Panc1 (cell line): ENCODE data around the gene ARHGEF26. TPM values are rescaled to one million over a fixed set of nuclear protein-coding genes. Genes with fewer than 3 reads are reported as not detected.

Experiments used
- ATAC-seq: fragments of 200-7000 bp; cut with Tn5 transposase; 2 replicates; pipeline ENCODE4 v1.9.1; 2020; ENCODE audit warnings: mild to moderate bottlenecking, moderate library complexity
- BruUV-seq: library from RNA; stranded (reverse); fragments of 400-500 nt; replicated peaks from 2 replicates; lab custom pipeline; 2021; lab: Mats Ljungman, UMichigan
- CTCF ChIA-PET: fragments of 300-600 bp; sonication (Branson Sonifier 250); formaldehyde crosslinking; loops from one replicate; lab custom pipeline; 2022; ENCODE audit warnings: antibody characterized with exemption; lab: Charles Lee
- POLR2A ChIA-PET: fragments of 300-600 bp; sonication (Branson Sonifier 250); formaldehyde crosslinking; loops from one replicate; lab custom pipeline; 2022; ENCODE audit warnings: antibody characterized with exemption; lab: Charles Lee
- DNase-seq: peaks from one replicate; pipeline ENCODE4 v3.0.0-alpha.2; 2010; ENCODE audit warnings: low read depth, low spot score
- H3K27ac ChIP-seq: 2 replicates; pipeline ENCODE4 v1.5.1; 2011; ENCODE audit warnings: mild to moderate bottlenecking, low read length, inconsistent platforms
- H3K27me3 ChIP-seq: fragments of 200-500 bp; sonication (Bioruptor generic); 2 replicates; pipeline ENCODE4 v1.6.0; 2014; ENCODE audit warnings: low read length, inconsistent platforms; ENCODE audit not compliant: control insufficient read depth, insufficient read depth
- H3K36me3 ChIP-seq: fragments of 200-500 bp; sonication (Bioruptor generic); 2 replicates; pipeline ENCODE4 v1.5.1; 2014; ENCODE audit warnings: inconsistent platforms, mild to moderate bottlenecking, low read length, moderate library complexity; ENCODE audit not compliant: control insufficient read depth, insufficient read depth
- H3K4me1 ChIP-seq: 2 replicates; pipeline ENCODE4 v1.5.1; 2011; ENCODE audit warnings: inconsistent platforms, mild to moderate bottlenecking, low read length, moderate library complexity; ENCODE audit not compliant: control insufficient read depth, insufficient read depth
- H3K4me3 ChIP-seq, 2 experiments: 2 replicates each; pipeline ENCODE4 v1.5.1; 2011 to 2012; ENCODE audit warnings: low read depth in 2 of 2, low read length in 2 of 2, mild to moderate bottlenecking in 2 of 2, inconsistent platforms in 1 of 2, moderate library complexity in 1 of 2
- H3K9me3 ChIP-seq: fragments of 200-500 bp; sonication (Bioruptor generic); 2 replicates; pipeline ENCODE4 v1.5.1; 2014; ENCODE audit warnings: low read depth, mild to moderate bottlenecking, inconsistent platforms, low read length, moderate library complexity; ENCODE audit not compliant: control insufficient read depth, insufficient read depth
- POLR2AphosphoS5 ChIP-seq: IDR thresholded peaks from 2 replicates; pipeline ENCODE4 v1.6.1; 2012; ENCODE audit warnings: mild to moderate bottlenecking, low read depth, low read length, moderate library complexity
- SIN3A ChIP-seq: IDR thresholded peaks from 2 replicates; pipeline ENCODE4 v1.6.1; 2012; ENCODE audit warnings: low read depth, mild to moderate bottlenecking, low read length, moderate library complexity, borderline replicate concordance; ENCODE audit not compliant: insufficient read depth
- TCF7L2 ChIP-seq: IDR thresholded peaks from 2 replicates; pipeline ENCODE4 v1.6.1; 2011; ENCODE audit warnings: mild to moderate bottlenecking, low read depth, low read length, inconsistent platforms
- in situ Hi-C: cut with HindIII; loops from 2 replicates; pipeline ENCODE4 v1.10.0; 2016; ENCODE audit warnings: low sequenced_read_pairs, low pct_unique_long_range_greater_than_20kb
- intact Hi-C: fragments of 100-400 bp; cut with micrococcal nuclease; formaldehyde crosslinking; loops from one replicate; pipeline ENCODE4 v1.10.0; 2022; ENCODE audit not compliant: unreplicated experiment
- total RNA-seq: library from RNA; stranded (reverse); gene quantifications from one replicate; pipeline ENCODE4 v1.2.1, GENCODE V29; 2021; ENCODE audit not compliant: unreplicated experiment
- TF ChIP-seq, protein P1 (sequence below): fragments of 450-650 bp; IDR thresholded peaks from 2 replicates; pipeline ENCODE4 v1.5.1; 2017; ENCODE audit warnings: mild to moderate bottlenecking
- TF ChIP-seq, protein P2 (sequence below), 2 experiments: IDR thresholded peaks; 2 replicates each; pipeline ENCODE4 v1.6.1; 2011 to 2012; ENCODE audit warnings: low read depth in 2 of 2, control low read depth in 1 of 2, low read length in 1 of 2, mild to moderate bottlenecking in 1 of 2, moderate library complexity in 1 of 2; ENCODE audit not compliant: insufficient read depth in 1 of 2

Gene ARHGEF26
- total RNA-seq, 1 experiment from 2014 or later: 2.0 TPM

DNA sequence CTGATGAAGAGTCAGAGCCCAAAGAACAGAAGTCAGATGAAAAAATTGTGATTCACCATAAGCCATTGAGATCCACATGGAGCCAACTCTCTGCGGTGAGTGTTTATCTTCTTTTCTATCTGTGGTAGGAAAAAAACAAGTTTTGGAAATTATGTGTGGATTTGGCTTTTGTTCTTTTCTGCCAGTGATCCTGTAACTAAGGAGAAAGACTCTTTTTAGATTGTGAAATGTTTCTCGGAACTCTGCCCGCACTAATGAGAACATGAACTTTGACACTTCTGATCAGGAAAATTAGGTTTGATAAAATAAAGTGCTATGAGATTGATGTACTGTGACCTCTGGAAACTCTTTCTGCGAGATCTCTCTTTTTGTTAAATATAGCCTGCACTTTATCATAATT is 8.4 kb downstream of the ARHGEF26 start:
- ChIA-PET CTCF (no interaction called here), POLR2A (no interaction called here)
- intact Hi-C loops: loop anchor here (10.0 kb wide), 1 partner anchor 115 kb away; no protein-coding TSS in a partner anchor
- no peaks in the 10 kb centered on the region for H3K9me3 ChIP-seq
- H3K4me1 ChIP-seq: no peaks in the 10 kb centered on the region
- ATAC-seq (no peak), DNase-seq (no peak)
- in situ Hi-C loops: no loop called here
- H3K27me3 ChIP-seq: no peaks in the 10 kb centered on the region
- no peaks in the 10 kb centered on the region for H3K36me3 ChIP-seq
- no peak overlapping the region for H3K27ac ChIP-seq
- BruUV-seq: no TSS peak
- no peak overlapping the region for H3K4me3 ChIP-seq
- TF ChIP-seq, protein P1, sequence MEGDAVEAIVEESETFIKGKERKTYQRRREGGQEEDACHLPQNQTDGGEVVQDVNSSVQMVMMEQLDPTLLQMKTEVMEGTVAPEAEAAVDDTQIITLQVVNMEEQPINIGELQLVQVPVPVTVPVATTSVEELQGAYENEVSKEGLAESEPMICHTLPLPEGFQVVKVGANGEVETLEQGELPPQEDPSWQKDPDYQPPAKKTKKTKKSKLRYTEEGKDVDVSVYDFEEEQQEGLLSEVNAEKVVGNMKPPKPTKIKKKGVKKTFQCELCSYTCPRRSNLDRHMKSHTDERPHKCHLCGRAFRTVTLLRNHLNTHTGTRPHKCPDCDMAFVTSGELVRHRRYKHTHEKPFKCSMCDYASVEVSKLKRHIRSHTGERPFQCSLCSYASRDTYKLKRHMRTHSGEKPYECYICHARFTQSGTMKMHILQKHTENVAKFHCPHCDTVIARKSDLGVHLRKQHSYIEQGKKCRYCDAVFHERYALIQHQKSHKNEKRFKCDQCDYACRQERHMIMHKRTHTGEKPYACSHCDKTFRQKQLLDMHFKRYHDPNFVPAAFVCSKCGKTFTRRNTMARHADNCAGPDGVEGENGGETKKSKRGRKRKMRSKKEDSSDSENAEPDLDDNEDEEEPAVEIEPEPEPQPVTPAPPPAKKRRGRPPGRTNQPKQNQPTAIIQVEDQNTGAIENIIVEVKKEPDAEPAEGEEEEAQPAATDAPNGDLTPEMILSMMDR: no peak
- TF ChIP-seq TCF7L2 (no peak), POLR2AphosphoS5 (no peak), SIN3A (no peak)
- TF ChIP-seq, protein P2, sequence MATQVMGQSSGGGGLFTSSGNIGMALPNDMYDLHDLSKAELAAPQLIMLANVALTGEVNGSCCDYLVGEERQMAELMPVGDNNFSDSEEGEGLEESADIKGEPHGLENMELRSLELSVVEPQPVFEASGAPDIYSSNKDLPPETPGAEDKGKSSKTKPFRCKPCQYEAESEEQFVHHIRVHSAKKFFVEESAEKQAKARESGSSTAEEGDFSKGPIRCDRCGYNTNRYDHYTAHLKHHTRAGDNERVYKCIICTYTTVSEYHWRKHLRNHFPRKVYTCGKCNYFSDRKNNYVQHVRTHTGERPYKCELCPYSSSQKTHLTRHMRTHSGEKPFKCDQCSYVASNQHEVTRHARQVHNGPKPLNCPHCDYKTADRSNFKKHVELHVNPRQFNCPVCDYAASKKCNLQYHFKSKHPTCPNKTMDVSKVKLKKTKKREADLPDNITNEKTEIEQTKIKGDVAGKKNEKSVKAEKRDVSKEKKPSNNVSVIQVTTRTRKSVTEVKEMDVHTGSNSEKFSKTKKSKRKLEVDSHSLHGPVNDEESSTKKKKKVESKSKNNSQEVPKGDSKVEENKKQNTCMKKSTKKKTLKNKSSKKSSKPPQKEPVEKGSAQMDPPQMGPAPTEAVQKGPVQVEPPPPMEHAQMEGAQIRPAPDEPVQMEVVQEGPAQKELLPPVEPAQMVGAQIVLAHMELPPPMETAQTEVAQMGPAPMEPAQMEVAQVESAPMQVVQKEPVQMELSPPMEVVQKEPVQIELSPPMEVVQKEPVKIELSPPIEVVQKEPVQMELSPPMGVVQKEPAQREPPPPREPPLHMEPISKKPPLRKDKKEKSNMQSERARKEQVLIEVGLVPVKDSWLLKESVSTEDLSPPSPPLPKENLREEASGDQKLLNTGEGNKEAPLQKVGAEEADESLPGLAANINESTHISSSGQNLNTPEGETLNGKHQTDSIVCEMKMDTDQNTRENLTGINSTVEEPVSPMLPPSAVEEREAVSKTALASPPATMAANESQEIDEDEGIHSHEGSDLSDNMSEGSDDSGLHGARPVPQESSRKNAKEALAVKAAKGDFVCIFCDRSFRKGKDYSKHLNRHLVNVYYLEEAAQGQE (IDR thresholded peaks at IDR 0.05; ENCODE audit: insufficient read depth in 1 of 2, low read depth in 2 of 2, low read length in 1 of 2): no peak

DNA sequence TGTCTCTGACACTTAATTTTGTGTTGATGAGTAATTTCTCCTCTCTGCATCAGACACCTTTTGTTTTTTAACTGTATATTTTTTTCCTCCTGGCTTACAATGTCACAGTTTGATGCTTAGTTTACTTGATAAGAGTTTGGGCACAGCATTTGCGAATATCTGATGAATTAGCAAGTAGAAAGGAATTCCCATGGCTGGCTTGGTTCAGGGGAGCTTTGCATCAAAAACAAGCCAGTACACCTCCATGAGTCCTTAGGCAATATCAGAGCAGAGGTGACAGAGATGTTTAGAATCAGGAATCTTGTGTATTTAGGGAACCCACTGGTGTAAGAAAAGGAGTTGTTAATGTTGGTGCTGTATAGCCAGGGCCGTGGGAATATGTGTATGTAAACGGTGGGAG is 9.3 kb downstream of the ARHGEF26 start:
- H3K27ac ChIP-seq: no peak overlapping the region
- H3K9me3 ChIP-seq: no peaks in the 10 kb centered on the region
- no peaks in the 10 kb centered on the region for H3K4me1 ChIP-seq
- no TSS peak for BruUV-seq
- intact Hi-C loops (no loop called here), in situ Hi-C loops (no loop called here)
- DNase-seq (no peak), ATAC-seq (no peak)
- ChIA-PET CTCF (no interaction called here), POLR2A (no interaction called here)
- no peaks in the 10 kb centered on the region for H3K36me3 ChIP-seq
- H3K27me3 ChIP-seq: no peaks in the 10 kb centered on the region
- TF ChIP-seq, protein P1: no peak
- TF ChIP-seq POLR2AphosphoS5 (no peak), SIN3A (no peak), TCF7L2 (no peak)
- TF ChIP-seq, protein P2 (IDR thresholded peaks at IDR 0.05; ENCODE audit: insufficient read depth in 1 of 2, low read depth in 2 of 2, low read length in 1 of 2): no peak
- H3K4me3 ChIP-seq: no peak overlapping the region
